H1 (cell line): ENCODE data around the gene KLHL26. TPM values are rescaled to one million over a fixed set of nuclear protein-coding genes. Genes with fewer than 3 reads are reported as not detected.

Source experiments
- CTCF ChIA-PET: fragments of 300-600 bp; sonication (Branson Sonifier 250); formaldehyde crosslinking; loops from one replicate; lab custom pipeline; 2021; ENCODE audit not compliant: partially characterized antibody; lab: Charles Lee
- POLR2A ChIA-PET: fragments of 300-600 bp; sonication (Branson Sonifier 250); formaldehyde crosslinking; loops from one replicate; lab custom pipeline; 2021; ENCODE audit warnings: inconsistent platforms; ENCODE audit not compliant: partially characterized antibody; lab: Charles Lee
- DNase-seq, 2 experiments: peaks; one replicate each; pipeline versions ENCODE4 v3.0.0 to v3.0.0-alpha.2; 2010 to 2022; ENCODE audit warnings: low spot score in 2 of 2, low read depth in 1 of 2, mixed read lengths in 1 of 2
- FAIRE-seq: peaks from 2 replicates; lab custom pipeline; 2011; peaks lifted over from hg19 to GRCh38; lab: Jason Lieb, UNC
- H2AFZ ChIP-seq: 2 replicates; pipeline ENCODE4 v1.8.1; 2012; ENCODE audit warnings: low read length, inconsistent platforms
- H2AK5ac ChIP-seq: 2 replicates; pipeline ENCODE4 v1.6.1; 2013; ENCODE audit warnings: low read depth, low read length
- H2BK120ac ChIP-seq: replicated peaks from 2 replicates; pipeline ENCODE3; 2013; ENCODE audit warnings: low read depth, low read length, inconsistent platforms
- H2BK12ac ChIP-seq: 2 replicates; pipeline ENCODE4 v1.6.1; 2013; ENCODE audit warnings: low read depth, low read length
- H2BK15ac ChIP-seq: 2 replicates; pipeline ENCODE4 v1.6.1; 2013; ENCODE audit warnings: low read length
- H2BK20ac ChIP-seq: 2 replicates; pipeline ENCODE4 v1.6.1; 2013; ENCODE audit warnings: low read length
- H2BK5ac ChIP-seq: 2 replicates; pipeline ENCODE4 v1.6.1; 2013; ENCODE audit warnings: low read depth, low read length
- H3K14ac ChIP-seq: 2 replicates; pipeline ENCODE4 v1.6.1; 2013; ENCODE audit warnings: inconsistent platforms; ENCODE audit not compliant: insufficient read length
- H3K18ac ChIP-seq: 2 replicates; pipeline ENCODE4 v1.6.1; 2013; ENCODE audit warnings: low read length; ENCODE audit errors: extremely low read depth
- H3K23ac ChIP-seq: 2 replicates; pipeline ENCODE4 v1.6.1; 2013; ENCODE audit warnings: inconsistent platforms; ENCODE audit not compliant: insufficient read length
- H3K23me2 ChIP-seq: 2 replicates; pipeline ENCODE4 v1.6.1; 2013; ENCODE audit warnings: low read depth, low read length
- H3K27ac ChIP-seq: 2 replicates; pipeline ENCODE4 v1.6.1; 2011; ENCODE audit warnings: low read depth, low read length, inconsistent platforms
- H3K27me3 ChIP-seq, 4 experiments: replicated peaks in 1 of 4; 1 replicate in 1 of 4; 2 replicates in 3 of 4; pipeline versions ENCODE4 v1.6.1 to v1.8.1; 2011 to 2013; ENCODE audit warnings: low read length in 3 of 4, mild to moderate bottlenecking in 3 of 4, inconsistent platforms in 2 of 4, mixed read lengths in 2 of 4, moderate library complexity in 1 of 4; ENCODE audit not compliant: control insufficient read depth in 3 of 4, insufficient read depth in 3 of 4; ENCODE audit errors: extremely low read depth in 1 of 4
- H3K36me3 ChIP-seq, 4 experiments: 2 replicates each; pipeline versions ENCODE4 v1.6.1 to v1.8.1; 2011 to 2013; ENCODE audit warnings: mild to moderate bottlenecking in 4 of 4, low read length in 3 of 4, moderate library complexity in 2 of 4, control low read depth in 1 of 4, inconsistent platforms in 1 of 4; ENCODE audit not compliant: insufficient read depth in 4 of 4, control insufficient read depth in 2 of 4
- H3K4ac ChIP-seq: replicated peaks from 2 replicates; pipeline ENCODE3; 2013; ENCODE audit warnings: low read length, low read depth, mixed read lengths, inconsistent platforms; ENCODE audit not compliant: insufficient read length
- H3K4me1 ChIP-seq, 4 experiments: replicated peaks in 1 of 4; 1 replicate in 1 of 4; 2 replicates in 3 of 4; pipeline versions ENCODE4 v1.6.1 to v1.8.1; 2011 to 2013; ENCODE audit warnings: low read length in 3 of 4, inconsistent platforms in 2 of 4, mixed read lengths in 1 of 4; ENCODE audit not compliant: insufficient read depth in 4 of 4, control insufficient read depth in 3 of 4
- H3K4me2 ChIP-seq, 2 experiments: 2 replicates each; pipeline versions ENCODE4 v1.6.1 to v1.8.1; 2011 to 2013; ENCODE audit warnings: low read depth in 2 of 2, low read length in 2 of 2, control low read depth in 1 of 2, inconsistent platforms in 1 of 2, mild to moderate bottlenecking in 1 of 2; ENCODE audit not compliant: insufficient read depth in 1 of 2
- H3K4me3 ChIP-seq, 4 experiments: fragments of 200-600, 300-600 bp in 1 of 4; sonication (generic), shearing (Covaris generic), sonication (Bioruptor Twin) in 1 of 4; 2 replicates each; pipeline versions ENCODE4 v1.5.1 to v1.8.1; 2011 to 2016; ENCODE audit warnings: low read length in 4 of 4, low read depth in 3 of 4, control low read depth in 2 of 4, inconsistent platforms in 2 of 4, mild to moderate bottlenecking in 2 of 4, mixed read lengths in 1 of 4, moderate library complexity in 1 of 4; ENCODE audit not compliant: insufficient read depth in 2 of 4; ENCODE audit errors: extremely low read depth in 1 of 4
- H3K56ac ChIP-seq: replicated peaks from 2 replicates; pipeline ENCODE3; 2013; ENCODE audit warnings: low read depth, mild to moderate bottlenecking, mixed read lengths, low read length, inconsistent platforms; ENCODE audit not compliant: insufficient read length
- H3K79me1 ChIP-seq: 2 replicates; pipeline ENCODE4 v1.6.1; 2013; ENCODE audit warnings: low read depth, low read length, control low read depth
- H3K79me2 ChIP-seq, 2 experiments: 2 replicates each; pipeline versions ENCODE4 v1.6.1 to v1.8.1; 2012 to 2013; ENCODE audit warnings: low read length in 2 of 2, mild to moderate bottlenecking in 2 of 2, inconsistent platforms in 1 of 2; ENCODE audit not compliant: insufficient read depth in 2 of 2, control insufficient read depth in 1 of 2
- H3K9ac ChIP-seq, 4 experiments: replicated peaks in 1 of 4; 1 replicate in 1 of 4; 2 replicates in 3 of 4; pipeline versions ENCODE4 v1.6.1 to v1.8.1; 2011 to 2013; ENCODE audit warnings: low read depth in 3 of 4, low read length in 3 of 4, control low read depth in 2 of 4, mild to moderate bottlenecking in 2 of 4, moderate library complexity in 2 of 4, inconsistent platforms in 1 of 4; ENCODE audit errors: extremely low read depth in 1 of 4
- H3K9me3 ChIP-seq, 2 experiments: 2 replicates each; pipeline versions ENCODE4 v1.6.1 to v1.8.1; 2012 to 2013; ENCODE audit warnings: mild to moderate bottlenecking in 2 of 2, moderate library complexity in 2 of 2, control low read depth in 1 of 2, inconsistent platforms in 1 of 2, low read depth in 1 of 2, low read length in 1 of 2, mixed read lengths in 1 of 2; ENCODE audit not compliant: insufficient read depth in 2 of 2
- H4K20me1 ChIP-seq, 2 experiments: replicated peaks in 1 of 2; 2 replicates each; pipeline versions ENCODE3 to v1.8.1; 2011 to 2013; ENCODE audit warnings: inconsistent platforms in 2 of 2, low read length in 2 of 2, mild to moderate bottlenecking in 1 of 2; ENCODE audit not compliant: insufficient read depth in 2 of 2, control insufficient read depth in 1 of 2
- H4K5ac ChIP-seq: 2 replicates; pipeline ENCODE4 v1.6.1; 2013; ENCODE audit warnings: low read length, low read depth, mixed read lengths, inconsistent platforms; ENCODE audit not compliant: insufficient read length
- H4K8ac ChIP-seq: 2 replicates; pipeline ENCODE4 v1.8.0; 2013; ENCODE audit warnings: mild to moderate bottlenecking, moderate library complexity, low read length, inconsistent platforms; ENCODE audit not compliant: insufficient read depth; ENCODE audit errors: extremely low read depth
- H4K91ac ChIP-seq: replicated peaks from 2 replicates; pipeline ENCODE3; 2013; ENCODE audit warnings: low read length, mixed read lengths, inconsistent platforms; ENCODE audit not compliant: insufficient read length
- CTBP2 ChIP-seq: IDR thresholded peaks from 2 replicates; pipeline ENCODE4 v1.7.0; 2011; ENCODE audit warnings: borderline replicate concordance, mild to moderate bottlenecking, moderate library complexity, mixed read lengths, low read length; ENCODE audit not compliant: insufficient read depth, insufficient read length
- JUND ChIP-seq: IDR thresholded peaks from 2 replicates; pipeline ENCODE4 v1.6.1; 2011; ENCODE audit warnings: mild to moderate bottlenecking, improper control_type of control experiment, low read length
- KDM4A ChIP-seq: IDR thresholded peaks from one replicate; pipeline ENCODE4 v1.7.1; 2012; ENCODE audit warnings: low read depth, mild to moderate bottlenecking, moderate library complexity, low read length, inconsistent platforms; ENCODE audit not compliant: severe bottlenecking
- RXRA ChIP-seq: IDR thresholded peaks from 2 replicates; pipeline ENCODE4 v1.6.1; 2011; ENCODE audit warnings: low read depth, mild to moderate bottlenecking, low read length, moderate library complexity; ENCODE audit not compliant: insufficient read depth
- SP4 ChIP-seq: IDR thresholded peaks from 2 replicates; pipeline ENCODE4 v1.6.1; 2012; ENCODE audit warnings: low read length, inconsistent platforms
- ZNF274 ChIP-seq: IDR thresholded peaks from 2 replicates; pipeline ENCODE4 v1.7.0; 2012; ENCODE audit warnings: low read length, borderline replicate concordance; ENCODE audit errors: extremely low read depth
- WGBS, 2 experiments: shearing (Covaris generic) in 1 of 2; methylation state at CpG; one replicate each; pipeline versions ENCODE4 v1.1.6 to v1.1.7; 2013 to 2015; ENCODE audit warnings: low lambda C conversion rate in 2 of 2, mixed read lengths in 2 of 2, inconsistent platforms in 1 of 2, low coverage in 1 of 2, missing lambda C conversion rate in 1 of 2; ENCODE audit not compliant: insufficient replicate concordance in 2 of 2, insufficient coverage in 1 of 2, insufficient read length in 1 of 2; ENCODE audit errors: extremely low coverage in 1 of 2, missing lambda C conversion rate in 1 of 2; 5-methylcytosine and 5-hydroxymethylcytosine counted together
- polyA plus RNA-seq, 7 experiments: library from polyadenylated mRNA; depleted of rRNA in 3 of 7; stranded (reverse) in 5 of 7; unstranded in 2 of 7; fragments of >200 nt in 5 of 7; fragments of 200-250 nt in 2 of 7; gene quantifications; 1 replicate in 5 of 7; 2 replicates in 1 of 7; 4 replicates in 1 of 7; pipeline versions ENCODE4 v1.2.1 to v1.2.3, GENCODE V29; 2011 to 2013; ENCODE audit warnings: missing spikeins in 2 of 7, mixed read lengths in 2 of 7
- total RNA-seq: library from RNA; stranded (reverse); fragmentation: NEBNext Ultra II Directional; extraction: Animal tissue kit (Norgen Biotek cat#: 25700); gene quantifications from 2 replicates; pipeline ENCODE4 v1.2.1, GENCODE V29; 2021

The KLHL26 gene
- total and polyA plus RNA-seq, 2 of the 8 experiments (the other 6 are each of a cell fraction or from before 2014, with no cell fraction given): 2.2 to 8.8 TPM

- H3K27me3 ChIP-seq: no peaks in the 10 kb centered on the region
- H3K4me3 ChIP-seq: no peak overlapping the region
- peaks cover 4 to 38% of the 10 kb centered on the region in 2 experiments for H4K20me1 ChIP-seq
- 89% methylated on average over 13 of the region's 13 CpGs; no CpG with 5 or more reads in 1 of the 2 experiments for WGBS, 2 experiments
- H3K79me2 ChIP-seq: peaks cover 0 to 8% of the 10 kb centered on the region in 2 experiments; a peak in 1 of 4 replicates
- no peak overlapping the region for H2AFZ ChIP-seq
- no peak overlapping the region for H4K5ac ChIP-seq
- H2BK12ac ChIP-seq: no peak overlapping the region
- peaks cover 20% of the 10 kb centered on the region for H3K79me1 ChIP-seq
- H3K56ac ChIP-seq: no peak overlapping the region
- POLR2A ChIA-PET: interaction anchor here (0.6 to 1.4 kb wide), 2 partner anchors 10 to 34 kb away, joined by 3 to 5 read pairs; no protein-coding TSS in a partner anchor
- H2AK5ac ChIP-seq: 0 out of 2 replicates have a peak overlapping the region, but pooled peaks have one; percentile 53
- CTCF ChIA-PET: interaction anchor here (0.7 to 1.9 kb wide), 8 partner anchors 12 to 198 kb away, joined by 3 to 6 read pairs (median 3); no protein-coding TSS in a partner anchor
- no peak overlapping the region for H3K4ac ChIP-seq
- H3K14ac ChIP-seq: no peak overlapping the region
- peaks cover 0 to 22% (median 5%) of the 10 kb centered on the region in 4 experiments; a peak in 4 of 7 replicates for H3K4me1 ChIP-seq
- no peak overlapping the region for H2BK120ac ChIP-seq
- DNase-seq: no peak
- no peak overlapping the region for H2BK15ac ChIP-seq
- no peaks in the 10 kb centered on the region for H3K9me3 ChIP-seq
- no peak overlapping the region for H4K8ac ChIP-seq
- H3K18ac ChIP-seq: no peak overlapping the region
- no peak overlapping the region for H3K27ac ChIP-seq
- FAIRE-seq: no peak
- no peak overlapping the region for H2BK20ac ChIP-seq
- H2BK5ac ChIP-seq: no peak overlapping the region; the same call in 1 of the 2 replicates
- H3K23me2 ChIP-seq: peaks cover 7% of the 10 kb centered on the region; the same call in 1 of the 2 replicates
- no peak overlapping the region for H4K91ac ChIP-seq
- H3K23ac ChIP-seq: no peak overlapping the region
- H3K36me3 ChIP-seq: no peaks in the 10 kb centered on the region
- no peak overlapping the region for H3K4me2 ChIP-seq
- H3K9ac ChIP-seq: no peak overlapping the region
- TF ChIP-seq ZNF274: no peak
- TF ChIP-seq RXRA: no peak
- no peak for TF ChIP-seq JUND
- TF ChIP-seq CTBP2: no peak
- no peak for TF ChIP-seq KDM4A
- no peak for TF ChIP-seq SP4
Measured at GRCh38 chr19:18648973-18649315, 12.1 kb downstream of the KLHL26 start.
